T47D (cell line): ENCODE measurements around the gene KLK13.

Source experiments
- DNase-seq, 2 experiments: peaks; one replicate each; pipeline versions ENCODE4 v3.0.0 to v3.0.0-alpha.2; 2011 to 2012; ENCODE audit warnings: low read depth in 1 of 2, low spot score in 1 of 2
- JUND ChIP-seq: IDR thresholded peaks from 2 replicates; pipeline ENCODE4 v1.6.1; 2012; ENCODE audit warnings: low read depth
- in situ Hi-C: cut with HindIII; loops from 2 replicates; pipeline ENCODE4 v1.10.0; 2016; ENCODE audit warnings: low sequenced_read_pairs, low pct_unique_long_range_greater_than_20kb

Gene KLK13

DNA sequence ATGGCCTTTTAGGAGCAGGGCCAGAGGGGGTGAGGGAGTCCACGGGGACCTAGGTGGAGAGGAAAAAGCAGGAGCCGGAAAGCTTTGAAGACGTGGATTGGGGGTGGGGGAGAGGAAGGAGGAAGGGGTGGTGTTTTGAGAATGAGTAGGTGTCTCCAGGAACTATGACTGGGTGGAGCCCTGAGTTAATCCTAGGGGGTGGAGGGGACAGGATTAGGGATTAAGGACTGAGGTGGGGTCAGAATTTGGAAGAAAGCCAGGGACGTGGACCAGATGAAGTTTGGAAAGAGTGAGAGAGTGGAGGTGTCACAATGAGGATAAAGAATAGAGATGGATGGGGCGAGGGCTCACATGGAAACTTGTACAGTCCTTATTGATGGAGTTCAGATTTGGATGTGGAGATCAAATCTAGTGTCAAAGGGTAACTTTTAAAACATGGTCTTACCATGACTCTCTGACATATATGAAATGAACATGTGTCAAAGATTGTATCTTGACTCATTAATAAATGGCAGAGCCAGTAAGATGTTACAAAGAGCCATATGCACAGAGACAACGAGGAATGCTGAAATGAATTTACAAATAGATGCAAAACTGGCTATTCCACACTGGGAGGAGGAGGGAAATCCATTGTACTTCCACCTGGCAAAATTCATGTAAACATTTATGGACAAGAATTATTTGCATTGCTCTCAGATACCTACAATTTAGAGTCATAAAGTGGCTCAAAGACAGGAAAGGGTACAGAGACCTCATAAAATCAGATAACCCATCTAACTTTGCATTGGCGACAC lies 1.7 kb upstream of the KLK13 start:
- TF ChIP-seq JUND: no peak
- in situ Hi-C loops: no loop called here

DNA sequence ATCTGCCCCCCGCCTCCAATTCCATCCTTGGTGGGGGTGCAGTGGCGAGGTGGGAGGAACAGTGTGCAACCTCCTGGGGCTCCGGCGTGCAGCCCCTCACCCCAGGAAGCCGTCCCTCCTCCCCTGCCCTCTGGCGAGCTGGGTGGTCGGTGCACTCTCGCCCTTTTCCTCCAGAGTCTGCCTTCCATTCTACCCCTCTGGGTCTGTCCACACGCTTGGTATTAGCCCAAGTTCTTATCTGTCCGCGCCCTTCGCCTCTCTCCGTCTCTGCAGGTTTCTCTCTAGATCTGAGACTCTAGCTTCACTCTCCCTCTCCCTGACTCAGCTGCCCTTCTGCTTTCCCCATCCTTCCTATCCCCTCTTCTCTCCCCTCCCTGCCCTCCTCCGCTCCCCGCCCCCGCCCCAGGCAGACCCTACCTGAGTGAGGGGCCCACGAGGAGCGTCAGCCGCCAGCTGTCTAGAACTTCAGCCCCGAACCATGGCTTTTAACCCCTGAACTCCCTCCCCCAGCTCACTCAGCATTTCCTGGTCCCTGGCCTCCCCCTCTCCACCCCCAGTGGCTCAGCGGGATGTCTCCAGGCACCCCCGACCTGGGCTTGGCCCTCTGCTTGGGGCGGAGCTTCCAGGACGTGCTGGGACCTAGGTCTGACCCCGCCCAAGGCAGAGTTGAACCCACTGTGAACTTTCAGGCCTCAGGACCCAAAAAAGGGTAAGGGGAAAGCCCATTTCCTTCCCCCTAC lies 499 bp upstream of the KLK13 start:
- in situ Hi-C loops: no loop called here
- TF ChIP-seq JUND: no peak
- no peak for DNase-seq

More for the DNA sequence above, 1.7 kb upstream of the KLK13 start:
- peak in 1 of 2 experiments; percentile 70 for DNase-seq

DNA sequence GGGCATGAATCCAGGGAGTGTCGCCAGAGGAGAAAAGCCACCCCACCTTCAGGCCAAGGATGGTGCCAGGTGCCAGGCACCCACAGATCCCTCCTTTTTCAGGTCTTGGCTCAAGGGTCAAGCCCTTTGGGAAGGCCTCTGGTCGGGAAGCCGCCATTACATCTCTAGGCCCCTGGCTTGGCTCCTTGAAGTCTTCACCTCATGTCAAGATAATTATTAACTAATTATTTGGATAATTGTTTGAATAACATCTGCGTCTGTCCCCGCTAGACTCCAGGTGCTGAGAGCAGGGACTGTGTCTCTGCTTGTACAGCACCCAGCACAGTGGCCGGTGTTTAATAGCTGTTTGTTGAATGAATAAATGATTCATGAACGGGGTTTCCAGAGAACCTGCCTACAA lies 1.2 kb downstream of the KLK13 start:
- no peak for DNase-seq
- TF ChIP-seq JUND: no peak
- in situ Hi-C loops: no loop called here

DNA sequence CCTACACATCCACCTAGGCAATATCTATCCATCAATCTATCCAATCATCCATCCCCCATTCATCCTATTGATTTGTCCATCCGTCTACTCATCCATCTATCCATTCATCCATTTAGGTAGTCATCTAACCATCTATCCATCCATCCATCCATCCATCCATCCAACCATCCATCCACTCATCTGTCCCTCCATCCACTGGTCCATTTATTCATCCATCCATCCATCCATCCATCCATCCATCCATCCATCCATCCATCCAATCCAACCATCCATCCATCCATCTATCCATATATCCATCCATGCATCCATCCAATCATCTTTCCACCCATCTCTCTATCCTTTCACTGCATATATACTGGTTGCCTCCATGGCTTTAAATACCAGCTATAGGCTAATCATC lies 3.9 kb downstream of the KLK13 start:
- TF ChIP-seq JUND: no peak
- DNase-seq: no peak
- in situ Hi-C loops: no loop called here

DNA sequence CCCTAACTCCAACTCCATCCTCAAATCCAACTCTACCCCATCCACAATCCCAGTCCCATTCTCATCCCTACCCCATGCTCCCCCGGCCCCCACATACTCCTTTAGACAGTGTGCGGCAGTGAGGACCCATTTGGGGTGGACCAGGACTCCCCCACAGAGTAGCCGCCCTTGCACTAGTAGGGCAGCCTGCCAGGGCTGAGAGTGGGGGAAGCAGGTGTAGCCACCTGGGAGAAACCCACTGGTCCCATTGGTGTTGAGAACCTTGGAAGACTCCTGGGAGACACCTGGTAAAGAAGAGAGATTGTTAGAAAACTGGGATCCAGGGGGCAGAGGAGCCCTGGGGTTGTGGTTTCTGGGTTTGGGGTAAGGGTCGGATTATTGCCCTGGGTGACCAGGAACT lies 4.6 kb downstream of the KLK13 start:
- no peak for TF ChIP-seq JUND
- in situ Hi-C loops: no loop called here
- DNase-seq: no peak

GRCh38 chr19:51059715-51060114 lies 5.2 kb downstream of the KLK13 start:
- no peak for TF ChIP-seq JUND
- in situ Hi-C loops: no loop called here
- DNase-seq: no peak

- no peak for DNase-seq
- in situ Hi-C loops: no loop called here
- no peak for TF ChIP-seq JUND
Measured at GRCh38 chr19:51055866-51056265, 9.0 kb downstream of the KLK13 start.

GRCh38 chr19:51047031-51047335 lies 17.9 kb downstream of the KLK13 start:
- TF ChIP-seq JUND: no peak
- no peak for DNase-seq
- in situ Hi-C loops: no loop called here

DNA sequence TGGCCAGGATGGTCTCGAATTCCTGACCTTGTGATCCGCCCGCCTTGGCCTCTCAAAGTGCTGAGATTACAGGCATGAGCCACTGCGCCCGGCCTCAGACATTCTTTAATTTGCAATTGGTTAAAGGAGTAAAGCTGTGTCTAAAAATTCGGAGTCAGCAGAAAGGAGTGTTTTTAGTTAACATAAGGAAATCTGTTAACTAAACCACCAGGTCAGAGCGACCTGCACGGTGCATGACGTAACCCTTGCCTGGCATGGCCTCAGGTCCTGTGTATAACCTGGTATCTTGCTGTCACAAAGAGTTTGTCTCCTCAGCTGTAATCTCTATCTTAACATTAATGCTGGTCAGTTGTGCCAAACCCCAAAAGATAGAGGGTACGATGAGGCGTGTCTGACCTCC lies 20.6 kb downstream of the KLK13 start:
- peak in 1 of 2 experiments; percentile 89 for DNase-seq
- TF ChIP-seq JUND: peak; percentile 38; the same call in 1 of the 2 replicates
- in situ Hi-C loops: no loop called here

DNA sequence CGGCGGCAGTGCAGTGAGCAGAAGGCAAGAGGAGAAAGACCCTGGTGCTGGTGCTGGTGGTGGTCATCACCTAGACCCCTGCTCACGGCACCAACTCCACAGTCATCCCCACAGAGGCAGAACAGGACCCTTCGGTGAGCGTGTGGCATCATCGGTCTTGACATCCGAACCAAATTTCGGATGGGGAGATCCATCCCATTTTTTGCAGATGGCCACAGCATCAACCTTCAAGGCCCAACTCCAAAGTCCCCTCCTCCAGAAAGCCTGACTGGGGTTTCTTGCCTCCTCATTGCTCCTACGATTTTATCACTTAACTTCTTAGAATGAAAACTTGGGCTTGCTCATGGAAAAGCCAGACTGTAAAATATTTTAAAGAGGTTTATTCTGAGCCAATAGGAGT lies 21.4 kb downstream of the KLK13 start:
- no peak for TF ChIP-seq JUND
- in situ Hi-C loops: no loop called here
- peak in 1 of 2 experiments; percentile 38 for DNase-seq

- in situ Hi-C loops: no loop called here
- TF ChIP-seq JUND: no peak
- DNase-seq: no peak
Measured at GRCh38 chr19:51040151-51040550, 24.7 kb downstream of the KLK13 start.

GRCh38 chr19:51036519-51036918 lies 28.4 kb downstream of the KLK13 start:
- in situ Hi-C loops: no loop called here
- no peak for DNase-seq
- TF ChIP-seq JUND: no peak

GRCh38 chr19:51034704-51035103 lies 30.2 kb downstream of the KLK13 start, which contains the start of gene KLK12:
Gene KLK12 (minus strand): TSS chr19:51035002. CDS start chr19:51034621, 381 bp downstream.
- in situ Hi-C loops: no loop called here
- no peak for TF ChIP-seq JUND
- no peak for DNase-seq

DNA sequence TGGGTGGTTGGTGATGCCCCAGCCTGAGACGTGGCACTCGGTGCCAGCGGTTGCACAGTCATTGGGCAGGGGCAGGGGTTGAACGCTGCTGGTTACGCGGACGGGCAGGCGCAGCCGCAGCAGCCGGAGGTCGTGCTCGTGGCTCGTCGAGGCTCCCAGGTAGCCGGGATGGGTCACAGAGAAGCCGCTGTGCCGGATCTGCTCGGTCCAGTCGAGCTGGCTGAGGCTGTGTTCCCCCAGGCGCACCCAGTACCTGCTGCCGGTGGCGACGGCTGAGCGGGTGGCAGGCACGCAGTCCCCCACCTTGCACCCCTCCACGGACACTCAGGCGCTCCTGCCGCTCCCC lies 33.0 kb downstream of the KLK13 start:
- in situ Hi-C loops: no loop called here
- no peak for TF ChIP-seq JUND
- no peak for DNase-seq
